ENCODE measurements around the gene TROAP. TPM values are rescaled to one million over a fixed set of nuclear protein-coding genes. Genes with fewer than 3 reads are reported as not detected.
A peak's percentile ranks its signal among the peaks of the same experiment; 100 is the strongest.

Gene TROAP
- total RNA-seq, 1 donor from 2014 or later, result 6.5 TPM

DNA sequence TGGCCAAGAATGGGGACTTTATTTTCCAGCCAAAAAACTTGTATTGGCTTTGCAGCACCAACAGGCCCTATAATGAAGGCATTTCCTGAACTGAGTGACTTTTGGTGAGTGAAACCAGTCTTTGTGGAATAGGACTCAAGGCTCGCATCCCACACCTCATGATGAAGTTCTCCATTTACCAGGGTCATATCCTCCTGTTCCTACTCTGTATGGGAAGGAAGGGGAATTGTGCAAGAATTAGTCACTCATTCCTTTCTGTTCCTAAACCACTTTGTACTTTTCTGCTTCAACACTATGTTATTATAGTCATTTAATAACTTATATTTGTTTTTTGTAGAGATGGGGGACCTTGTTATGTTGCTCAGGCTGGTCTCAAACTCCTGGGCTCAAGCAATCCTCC is 41.9 kb downstream of the TROAP start:
- Mint-ChIP-seq H3K27ac (ENCODE audit: unreplicated experiment) (no peak overlapping the region), H3K4me3 (ENCODE audit: unreplicated experiment) (no peak overlapping the region), H3K9me3 (ENCODE audit: low read depth) (no peaks in the 10 kb centered on the region), H3K27me3 (ENCODE audit: low read depth) (peaks cover 1% of the 10 kb centered on the region), H3K4me1 (ENCODE audit: low read depth) (peaks cover 34% of the 10 kb centered on the region), H3K36me3 (ENCODE audit: low read depth) (no peaks in the 10 kb centered on the region)
- DNase-seq (ENCODE audit: low spot score), result no peak
- TF ChIP-seq, protein P1, sequence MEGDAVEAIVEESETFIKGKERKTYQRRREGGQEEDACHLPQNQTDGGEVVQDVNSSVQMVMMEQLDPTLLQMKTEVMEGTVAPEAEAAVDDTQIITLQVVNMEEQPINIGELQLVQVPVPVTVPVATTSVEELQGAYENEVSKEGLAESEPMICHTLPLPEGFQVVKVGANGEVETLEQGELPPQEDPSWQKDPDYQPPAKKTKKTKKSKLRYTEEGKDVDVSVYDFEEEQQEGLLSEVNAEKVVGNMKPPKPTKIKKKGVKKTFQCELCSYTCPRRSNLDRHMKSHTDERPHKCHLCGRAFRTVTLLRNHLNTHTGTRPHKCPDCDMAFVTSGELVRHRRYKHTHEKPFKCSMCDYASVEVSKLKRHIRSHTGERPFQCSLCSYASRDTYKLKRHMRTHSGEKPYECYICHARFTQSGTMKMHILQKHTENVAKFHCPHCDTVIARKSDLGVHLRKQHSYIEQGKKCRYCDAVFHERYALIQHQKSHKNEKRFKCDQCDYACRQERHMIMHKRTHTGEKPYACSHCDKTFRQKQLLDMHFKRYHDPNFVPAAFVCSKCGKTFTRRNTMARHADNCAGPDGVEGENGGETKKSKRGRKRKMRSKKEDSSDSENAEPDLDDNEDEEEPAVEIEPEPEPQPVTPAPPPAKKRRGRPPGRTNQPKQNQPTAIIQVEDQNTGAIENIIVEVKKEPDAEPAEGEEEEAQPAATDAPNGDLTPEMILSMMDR (IDR thresholded peaks at IDR 0.05), result no peak

DNA sequence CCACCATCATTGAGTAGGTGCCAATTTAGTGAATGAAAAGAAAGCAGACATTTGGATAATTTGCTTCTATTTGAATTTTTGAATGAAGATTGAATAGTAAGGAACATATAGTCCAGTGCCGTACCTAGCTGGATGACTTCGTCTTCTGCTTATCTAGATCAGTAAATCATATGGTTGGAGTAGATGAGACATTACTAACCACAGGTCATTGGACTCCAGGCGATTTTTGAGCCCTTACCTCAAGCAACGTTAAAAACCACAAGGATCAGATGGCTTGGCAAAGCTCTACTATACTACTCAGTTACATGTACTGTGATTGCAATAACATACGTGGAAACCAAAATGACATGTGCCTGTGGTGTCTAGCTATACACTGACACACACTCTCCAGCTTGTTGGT is 42.5 kb downstream of the TROAP start:
- no peaks in the 10 kb centered on the region for H3K9me3 Mint-ChIP-seq (ENCODE audit: low read depth)
- DNase-seq (ENCODE audit: low spot score), result no peak
- H3K4me3 Mint-ChIP-seq (ENCODE audit: unreplicated experiment), result no peak overlapping the region
- H3K27me3 Mint-ChIP-seq (ENCODE audit: low read depth), result peaks cover 1% of the 10 kb centered on the region
- TF ChIP-seq, protein P1 (IDR thresholded peaks at IDR 0.05), result no peak
- no peaks in the 10 kb centered on the region for H3K36me3 Mint-ChIP-seq (ENCODE audit: low read depth)
- peaks cover 36% of the 10 kb centered on the region for H3K4me1 Mint-ChIP-seq (ENCODE audit: low read depth)
- no peak overlapping the region for H3K27ac Mint-ChIP-seq (ENCODE audit: unreplicated experiment)

DNA sequence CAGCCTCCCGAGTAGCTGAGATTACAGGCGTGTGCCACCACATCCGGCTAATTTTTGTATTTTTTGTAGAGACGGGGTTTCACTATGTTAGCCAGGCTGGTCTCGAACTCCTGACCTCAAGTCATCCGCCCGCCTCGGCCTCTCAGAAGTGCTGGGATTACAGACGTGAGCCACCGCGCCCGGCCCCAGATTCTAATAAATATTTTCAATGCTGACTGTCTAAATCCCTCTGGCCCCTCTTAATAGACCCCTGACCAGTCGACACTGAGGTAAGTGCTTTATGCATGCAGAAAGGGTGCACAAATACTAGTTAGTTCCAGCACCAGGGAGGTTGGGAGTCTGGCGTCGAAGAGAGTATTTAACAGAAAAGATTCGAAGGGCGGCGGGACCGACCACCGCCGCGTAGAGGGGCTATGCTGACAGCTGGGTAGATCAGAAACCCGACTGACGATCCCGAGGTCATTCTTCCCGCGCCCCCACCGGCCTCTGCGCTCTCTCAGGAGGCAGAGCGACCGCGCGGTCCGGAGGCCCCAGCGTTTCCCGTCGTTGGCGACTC is 43.1 kb downstream of the TROAP start:
- Mint-ChIP-seq H3K27ac (ENCODE audit: unreplicated experiment) (peak overlapping the region; percentile 97), H3K9me3 (ENCODE audit: low read depth) (no peaks in the 10 kb centered on the region), H3K4me1 (ENCODE audit: low read depth) (peaks cover 38% of the 10 kb centered on the region), H3K27me3 (ENCODE audit: low read depth) (peaks cover 1% of the 10 kb centered on the region), H3K4me3 (ENCODE audit: unreplicated experiment) (peak overlapping the region; percentile 88), H3K36me3 (ENCODE audit: low read depth) (no peaks in the 10 kb centered on the region)
- TF ChIP-seq, protein P1 (IDR thresholded peaks at IDR 0.05), result no peak
- no peak for DNase-seq (ENCODE audit: low spot score)

DNA sequence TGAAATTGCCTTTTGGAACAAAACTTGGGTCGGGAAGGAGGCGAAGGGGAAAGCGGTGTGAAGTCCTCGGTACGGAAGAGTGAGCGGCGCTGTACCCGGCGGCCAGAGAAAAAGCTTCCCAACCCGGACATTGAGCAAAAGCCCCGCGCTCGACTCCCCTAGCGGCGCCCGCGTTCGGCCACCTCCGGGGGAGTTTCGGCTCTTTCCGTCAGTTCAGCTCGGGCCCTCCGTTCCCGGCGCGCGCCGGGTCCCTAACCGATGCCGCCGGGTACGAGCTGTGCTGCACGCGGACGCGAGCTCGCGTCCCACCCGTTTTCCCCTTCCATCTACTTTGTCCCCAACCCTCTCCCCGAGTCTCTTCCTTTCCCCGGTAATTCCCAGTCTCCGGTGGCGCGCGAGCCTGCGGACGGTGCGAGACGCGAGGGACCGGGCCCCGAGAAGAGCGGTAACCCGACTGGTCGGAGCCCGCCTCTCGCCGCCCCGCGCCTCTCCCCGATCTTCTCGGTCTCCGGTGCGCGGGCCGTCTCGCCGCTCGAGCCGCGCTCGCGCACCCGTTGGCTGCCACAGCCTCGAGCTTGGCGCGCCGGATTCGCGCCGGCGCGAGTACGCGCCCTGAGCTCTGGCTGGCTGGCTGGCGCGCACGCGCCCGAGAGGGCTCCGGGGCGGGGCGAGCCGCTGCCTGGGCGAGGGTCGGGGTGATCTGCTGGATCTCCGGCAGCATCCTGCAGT is 43.8 kb downstream of the TROAP start:
- Mint-ChIP-seq H3K9me3 (ENCODE audit: low read depth) (no peaks in the 10 kb centered on the region), H3K36me3 (ENCODE audit: low read depth) (no peaks in the 10 kb centered on the region), H3K27ac (ENCODE audit: unreplicated experiment) (peak overlapping the region; percentile 97), H3K27me3 (ENCODE audit: low read depth) (no peaks in the 10 kb centered on the region), H3K4me3 (ENCODE audit: unreplicated experiment) (peak overlapping the region; percentile 88), H3K4me1 (ENCODE audit: low read depth) (peaks cover 38% of the 10 kb centered on the region)
- TF ChIP-seq, protein P1 (IDR thresholded peaks at IDR 0.05), result peak; percentile 67
- DNase-seq (ENCODE audit: low spot score), result no peak

DNA sequence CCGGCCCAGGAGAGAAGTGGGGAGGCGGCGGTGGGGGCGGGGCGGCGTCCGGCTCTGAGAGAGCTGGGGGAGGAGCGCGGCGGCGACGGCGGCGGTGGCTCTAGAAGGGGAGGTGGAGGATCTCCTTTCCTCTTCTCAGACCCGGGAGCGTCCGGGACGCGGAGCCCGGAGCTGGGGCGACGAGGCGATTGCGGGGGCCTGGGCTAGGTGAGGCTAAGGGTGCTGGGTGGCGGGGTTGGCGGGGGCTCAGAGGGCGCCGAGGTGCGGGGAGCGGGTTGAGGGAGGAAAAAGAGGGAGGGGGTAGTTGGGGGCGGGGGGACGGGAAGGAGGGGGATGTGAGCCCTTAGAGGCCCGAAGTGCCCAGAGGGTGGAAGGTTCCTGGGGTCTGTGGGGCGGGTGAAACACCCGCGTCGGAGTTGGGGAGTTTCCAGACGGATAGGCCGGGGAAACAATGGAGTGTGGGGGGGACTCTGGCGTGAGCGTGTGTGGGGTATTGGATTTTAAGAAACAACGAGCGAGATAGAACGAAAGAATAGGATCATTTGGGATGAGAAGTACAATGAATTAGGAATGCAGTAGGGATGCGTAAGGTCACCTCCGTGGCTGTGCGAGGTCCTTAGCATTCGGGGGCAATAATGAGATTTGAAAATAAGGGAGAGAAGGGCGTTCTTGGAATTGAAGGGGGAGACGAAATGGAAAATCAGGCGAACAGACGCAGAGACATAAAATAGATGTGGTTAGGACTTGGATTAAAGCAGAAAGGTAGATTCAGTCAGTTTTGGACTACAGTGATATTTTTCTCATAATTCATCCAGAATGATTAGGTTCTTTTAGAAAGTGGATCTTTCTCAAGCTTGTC is 44.6 kb downstream of the TROAP start, which contains the start of gene SPATS2:
Gene SPATS2, plus strand, starts transcription at position 82 of the 859 bp plus-strand sequence. CDS start 93,551 bp downstream, outside the sequence.
- DNase-seq (ENCODE audit: low spot score), result peak; percentile 98
- TF ChIP-seq, protein P1 (IDR thresholded peaks at IDR 0.05), result no peak
- Mint-ChIP-seq H3K36me3 (ENCODE audit: low read depth) (no peaks in the 10 kb centered on the region), H3K4me3 (ENCODE audit: unreplicated experiment) (peak within 1 kb of the TSS; percentile 88), H3K4me1 (ENCODE audit: low read depth) (peaks cover 38% of the 10 kb centered on the region), H3K9me3 (ENCODE audit: low read depth) (no peaks in the 10 kb centered on the region), H3K27ac (ENCODE audit: unreplicated experiment) (peak within 1 kb of the TSS; percentile 97), H3K27me3 (ENCODE audit: low read depth) (no peaks in the 10 kb centered on the region)

All from chondrocyte (in vitro differentiated cells).